AG09309 (cell line): ENCODE data around the gene MTO1.
"Not testable (repeated sequence)": the region's sequence is repeated elsewhere in the genome, so short reads cannot be mapped to it uniquely, and the experiment has no call there.

Experiments
- DNase-seq: peaks from one replicate; pipeline ENCODE4 v3.0.0-alpha.2; 2010; ENCODE audit warnings: low read depth
- H3K4me3 ChIP-seq: 2 replicates; pipeline ENCODE4 v1.5.1; 2011; ENCODE audit warnings: mild to moderate bottlenecking, low read depth, low read length, moderate library complexity; ENCODE audit not compliant: control insufficient read depth
- CTCF ChIP-seq: IDR thresholded peaks from 2 replicates; pipeline ENCODE4 v1.5.1; 2011; ENCODE audit warnings: mild to moderate bottlenecking, low read depth, low read length, inconsistent platforms; ENCODE audit not compliant: insufficient read depth, control insufficient read depth; ENCODE audit errors: missing control alignments

The MTO1 gene

GRCh38 chr6:73503027-73503772 is 41.7 kb downstream of the MTO1 start:
- TF ChIP-seq CTCF: no peak
- DNase-seq: no peak
- no peak overlapping the region for H3K4me3 ChIP-seq

- no peak for TF ChIP-seq CTCF
- DNase-seq: no peak
- H3K4me3 ChIP-seq: no peak overlapping the region
Observed at GRCh38 chr6:73504160-73504559, 42.6 kb downstream of the MTO1 start.

GRCh38 chr6:73505142-73505541 is 43.6 kb downstream of the MTO1 start:
- no peak for TF ChIP-seq CTCF
- H3K4me3 ChIP-seq: no peak overlapping the region
- no peak for DNase-seq

GRCh38 chr6:73505705-73506104 is 44.2 kb downstream of the MTO1 start:
- H3K4me3 ChIP-seq, DNase-seq: not testable (repeated sequence)

- H3K4me3 ChIP-seq: no peak overlapping the region
- DNase-seq: no peak
- TF ChIP-seq CTCF: no peak
Observed at GRCh38 chr6:73506246-73506645, 44.7 kb downstream of the MTO1 start.

- no peak for TF ChIP-seq CTCF
- DNase-seq: no peak
Observed at GRCh38 chr6:73508776-73509175, 47.2 kb downstream of the MTO1 start.

GRCh38 chr6:73509851-73510250 is 48.3 kb downstream of the MTO1 start:
- no peak for DNase-seq
- TF ChIP-seq CTCF: no peak

More at GRCh38 chr6:73508776-73509175, 47.2 kb downstream of the MTO1 start:
- H3K4me3 ChIP-seq: no peak overlapping the region

More at GRCh38 chr6:73509851-73510250, 48.3 kb downstream of the MTO1 start:
- H3K4me3 ChIP-seq: no peak overlapping the region
